ENCODE measurements around the gene XRCC6. TPM values are rescaled to one million over a fixed set of nuclear protein-coding genes. Genes with fewer than 3 reads are reported as not detected.

The XRCC6 gene
- total RNA-seq, 2 experiments from 2014 or later = 162 TPM

DNA sequence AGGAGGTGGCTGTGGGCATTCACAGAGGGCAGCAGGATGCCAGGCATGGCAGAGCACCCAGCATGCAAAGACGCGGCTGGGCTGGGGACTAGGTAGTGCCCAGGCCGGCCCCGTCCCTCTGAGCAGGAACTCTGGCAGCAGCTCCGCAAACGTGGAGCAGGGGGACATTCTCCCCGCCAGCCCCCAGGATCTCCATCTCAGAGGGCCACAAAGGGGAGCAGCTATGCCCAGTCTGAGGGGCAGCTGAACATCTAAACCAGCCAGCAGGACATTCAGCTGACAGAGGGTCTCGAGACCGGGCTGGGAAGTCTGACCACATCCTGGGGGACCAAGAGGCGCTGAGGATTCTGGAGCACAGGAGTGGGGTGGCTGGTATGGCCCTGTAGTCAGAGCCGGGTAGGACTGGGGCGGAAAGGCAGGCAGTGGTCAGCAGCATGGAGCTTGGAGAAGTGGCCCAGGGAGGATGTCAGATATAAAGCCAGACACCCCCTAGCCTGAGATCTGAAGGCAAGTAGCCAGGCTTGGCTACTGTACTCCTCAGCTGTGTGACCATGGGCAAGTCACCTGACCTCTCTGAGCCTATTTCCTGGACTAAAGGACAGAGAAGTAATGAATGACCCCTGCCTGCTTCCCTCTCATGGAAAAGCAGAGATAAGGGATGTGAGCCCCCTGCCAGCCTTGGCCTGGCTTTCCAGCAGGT, 41.6 kb upstream of the XRCC6 start:
- Histone ChIP-seq H3K27me3 (ENCODE audit: control insufficient read depth in 1 of 2, insufficient read depth in 2 of 2, low read length in 2 of 2) (no peaks in the 10 kb centered on the region), H3K9me3 (ENCODE audit: control insufficient read depth in 1 of 2, insufficient read depth in 1 of 2, low read length in 2 of 2) (no peaks in the 10 kb centered on the region), H3K27ac (ENCODE audit: low read depth in 1 of 2, low read length in 2 of 2) (no peak overlapping the region), H3K36me3 (ENCODE audit: insufficient read depth, low read length) (peaks cover 58% of the 10 kb centered on the region), H3K4me1 (ENCODE audit: insufficient read depth, low read length) (no peaks in the 10 kb centered on the region), H3K4me3 (ENCODE audit: low read length) (no peak overlapping the region)
- ATAC-seq (ENCODE audit: poor library complexity) (no peak), DNase-seq (no peak)
- Mint-ChIP-seq H3K27me3 (no peaks in the 10 kb centered on the region), H3K36me3 (ENCODE audit: low read depth) (peaks cover 52% of the 10 kb centered on the region), H3K4me3 (no peak overlapping the region), H3K4me1 (ENCODE audit: low read depth) (no peaks in the 10 kb centered on the region), H3K27ac (no peak overlapping the region), H3K9me3 (no peaks in the 10 kb centered on the region)
- intact Hi-C loops (cut with DNase I, micrococcal nuclease) = no loop called here
- CTCF ChIA-PET = no interaction called here
- POLR2A ChIA-PET = interaction anchor here (0.9 kb wide), 1 partner anchor 10 kb away, joined by 4 read pairs; the partner anchor contains the start of gene PMM1
- TF ChIP-seq, protein P1, sequence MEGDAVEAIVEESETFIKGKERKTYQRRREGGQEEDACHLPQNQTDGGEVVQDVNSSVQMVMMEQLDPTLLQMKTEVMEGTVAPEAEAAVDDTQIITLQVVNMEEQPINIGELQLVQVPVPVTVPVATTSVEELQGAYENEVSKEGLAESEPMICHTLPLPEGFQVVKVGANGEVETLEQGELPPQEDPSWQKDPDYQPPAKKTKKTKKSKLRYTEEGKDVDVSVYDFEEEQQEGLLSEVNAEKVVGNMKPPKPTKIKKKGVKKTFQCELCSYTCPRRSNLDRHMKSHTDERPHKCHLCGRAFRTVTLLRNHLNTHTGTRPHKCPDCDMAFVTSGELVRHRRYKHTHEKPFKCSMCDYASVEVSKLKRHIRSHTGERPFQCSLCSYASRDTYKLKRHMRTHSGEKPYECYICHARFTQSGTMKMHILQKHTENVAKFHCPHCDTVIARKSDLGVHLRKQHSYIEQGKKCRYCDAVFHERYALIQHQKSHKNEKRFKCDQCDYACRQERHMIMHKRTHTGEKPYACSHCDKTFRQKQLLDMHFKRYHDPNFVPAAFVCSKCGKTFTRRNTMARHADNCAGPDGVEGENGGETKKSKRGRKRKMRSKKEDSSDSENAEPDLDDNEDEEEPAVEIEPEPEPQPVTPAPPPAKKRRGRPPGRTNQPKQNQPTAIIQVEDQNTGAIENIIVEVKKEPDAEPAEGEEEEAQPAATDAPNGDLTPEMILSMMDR (IDR thresholded peaks at IDR 0.05) = no peak

- Histone ChIP-seq H3K27me3 (ENCODE audit: control insufficient read depth in 1 of 2, insufficient read depth in 2 of 2, low read length in 2 of 2) (no peaks in the 10 kb centered on the region), H3K27ac (ENCODE audit: low read depth in 1 of 2, low read length in 2 of 2) (no peak overlapping the region), H3K9me3 (ENCODE audit: control insufficient read depth in 1 of 2, insufficient read depth in 1 of 2, low read length in 2 of 2) (no peaks in the 10 kb centered on the region), H3K4me3 (ENCODE audit: low read length) (no peak overlapping the region), H3K36me3 (ENCODE audit: insufficient read depth, low read length) (peaks cover 64% of the 10 kb centered on the region), H3K4me1 (ENCODE audit: insufficient read depth, low read length) (no peaks in the 10 kb centered on the region)
- Mint-ChIP-seq H3K27me3 (no peaks in the 10 kb centered on the region), H3K4me1 (ENCODE audit: low read depth) (no peaks in the 10 kb centered on the region), H3K4me3 (no peak overlapping the region), H3K36me3 (ENCODE audit: low read depth) (peaks cover 58% of the 10 kb centered on the region), H3K27ac (no peak overlapping the region), H3K9me3 (no peaks in the 10 kb centered on the region)
- POLR2A ChIA-PET = interaction anchor here (0.9 to 1.7 kb wide), 2 partner anchors 10 kb away, joined by 4 to 7 read pairs; partner anchors contain the start of gene PMM1
- intact Hi-C loops (cut with DNase I, micrococcal nuclease) = no loop called here
- DNase-seq = no peak
- TF ChIP-seq, protein P1 (IDR thresholded peaks at IDR 0.05) = no peak
- CTCF ChIA-PET = no interaction called here
- ATAC-seq (ENCODE audit: poor library complexity) = no peak
Measured at GRCh38 chr22:41579997-41580355, 41.1 kb upstream of the XRCC6 start.

GRCh38 chr22:41582694-41583093, 38.4 kb upstream of the XRCC6 start:
- H3K27ac Mint-ChIP-seq = no peak overlapping the region
- no peak overlapping the region for H3K4me3 Mint-ChIP-seq
- H3K4me1 Mint-ChIP-seq (ENCODE audit: low read depth) = no peaks in the 10 kb centered on the region
- peaks cover 64% of the 10 kb centered on the region for H3K36me3 ChIP-seq (ENCODE audit: insufficient read depth, low read length)
- H3K9me3 ChIP-seq (ENCODE audit: control insufficient read depth in 1 of 2, insufficient read depth in 1 of 2, low read length in 2 of 2) = no peaks in the 10 kb centered on the region
- POLR2A ChIA-PET = interaction anchor here (1.2 kb wide), 1 partner anchor 114 kb away, joined by 3 read pairs; the partner anchor contains the start of genes ACO2 and PHF5A
- no peaks in the 10 kb centered on the region for H3K27me3 ChIP-seq (ENCODE audit: control insufficient read depth in 1 of 2, insufficient read depth in 2 of 2, low read length in 2 of 2)
- H3K27ac ChIP-seq (ENCODE audit: low read depth in 1 of 2, low read length in 2 of 2) = no peak overlapping the region
- DNase-seq = no peak
- no peak overlapping the region for H3K4me3 ChIP-seq (ENCODE audit: low read length)
- H3K36me3 Mint-ChIP-seq (ENCODE audit: low read depth) = peaks cover 46% of the 10 kb centered on the region
- no peaks in the 10 kb centered on the region for H3K9me3 Mint-ChIP-seq
- intact Hi-C loops (cut with DNase I, micrococcal nuclease) = no loop called here
- no peak for ATAC-seq (ENCODE audit: poor library complexity)
- CTCF ChIA-PET = no interaction called here
- H3K4me1 ChIP-seq (ENCODE audit: insufficient read depth, low read length) = no peaks in the 10 kb centered on the region
- TF ChIP-seq, protein P1 (IDR thresholded peaks at IDR 0.05) = no peak
- H3K27me3 Mint-ChIP-seq = no peaks in the 10 kb centered on the region

Data from CD4-positive, alpha-beta T cell (primary cell).